IPS DF 4.7 (cell line): ENCODE results near the gene CCL7.

Source experiments
- DNase-seq: peaks from one replicate; pipeline ENCODE4 v3.0.0-alpha.2; 2013; ENCODE audit warnings: low spot score; ENCODE audit errors: extremely low read depth

CCL7 gene

GRCh38 chr17:34285286-34285792, 15.3 kb downstream of the CCL7 start, which contains the start of gene CCL11:
Gene CCL11 (plus strand): TSS chr17:34285742. CDS start chr17:34285809, 67 bp downstream.
- no peak for DNase-seq

DNA sequence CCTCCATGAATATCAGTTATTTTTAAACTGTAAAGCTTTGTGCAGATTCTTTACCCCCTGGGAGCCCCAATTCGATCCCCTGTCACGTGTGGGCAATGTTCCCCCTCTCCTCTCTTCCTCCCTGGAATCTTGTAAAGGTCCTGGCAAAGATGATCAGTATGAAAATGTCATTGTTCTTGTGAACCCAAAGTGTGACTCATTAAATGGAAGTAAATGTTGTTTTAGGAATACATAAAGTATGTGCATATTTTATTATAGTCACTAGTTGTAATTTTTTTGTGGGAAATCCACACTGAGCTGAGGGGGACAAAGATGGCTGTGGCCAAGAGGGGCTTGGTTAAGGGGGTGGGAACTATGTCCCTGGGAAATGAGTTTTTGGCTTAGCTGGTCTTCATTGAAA, 17.9 kb downstream of the CCL7 start:
- DNase-seq: no peak

DNA sequence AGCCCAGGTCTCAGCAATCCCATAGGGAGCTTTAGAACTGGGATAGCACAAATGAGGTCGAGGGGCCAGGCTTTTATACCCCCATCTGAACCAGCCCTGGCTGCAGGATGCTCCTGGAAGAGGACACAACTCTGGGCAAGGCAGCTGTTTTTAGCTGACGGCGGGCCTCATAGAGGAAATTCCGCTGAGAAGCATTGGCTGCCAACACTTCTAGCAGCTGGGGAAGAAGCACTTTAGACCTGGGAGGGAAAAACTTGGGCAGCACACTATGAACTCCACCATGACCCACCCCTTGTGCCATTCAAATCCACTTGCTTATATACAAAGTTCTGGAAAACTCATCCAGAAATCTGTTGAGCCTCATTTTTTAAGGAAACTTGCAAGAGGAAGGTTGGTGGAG, 20.6 kb downstream of the CCL7 start:
- no peak for DNase-seq

DNA sequence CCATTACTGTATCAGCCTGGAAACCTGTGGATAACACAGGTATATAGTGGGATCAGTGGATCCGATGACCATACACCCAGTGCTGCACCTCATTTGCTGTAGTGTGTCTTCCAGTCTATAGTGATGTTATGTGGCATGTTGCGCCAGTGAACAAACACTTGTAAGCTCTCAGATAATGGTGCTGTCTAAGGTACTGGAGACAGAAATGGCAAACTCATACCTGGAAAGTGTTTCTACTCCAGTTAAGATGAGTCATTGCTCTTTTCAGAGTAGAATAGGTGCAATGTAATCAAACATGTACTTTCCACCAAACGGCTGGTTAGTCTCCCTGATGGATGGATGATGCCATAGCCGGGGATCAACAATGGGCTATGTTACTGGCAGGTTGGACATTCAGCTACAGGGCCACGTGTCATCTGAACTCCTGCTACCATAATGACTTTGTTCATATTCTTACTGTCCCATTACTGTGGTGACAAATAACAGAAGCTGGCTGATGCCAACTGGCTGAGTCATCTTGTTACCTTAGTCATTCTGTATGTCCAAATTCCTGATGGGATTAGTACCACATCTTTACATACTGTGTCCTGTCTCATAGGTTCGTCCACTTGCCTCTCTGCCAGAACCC, 21.8 kb downstream of the CCL7 start:
- no peak for DNase-seq

GRCh38 chr17:34299027-34299426, 29.0 kb downstream of the CCL7 start:
- DNase-seq: no peak

DNA sequence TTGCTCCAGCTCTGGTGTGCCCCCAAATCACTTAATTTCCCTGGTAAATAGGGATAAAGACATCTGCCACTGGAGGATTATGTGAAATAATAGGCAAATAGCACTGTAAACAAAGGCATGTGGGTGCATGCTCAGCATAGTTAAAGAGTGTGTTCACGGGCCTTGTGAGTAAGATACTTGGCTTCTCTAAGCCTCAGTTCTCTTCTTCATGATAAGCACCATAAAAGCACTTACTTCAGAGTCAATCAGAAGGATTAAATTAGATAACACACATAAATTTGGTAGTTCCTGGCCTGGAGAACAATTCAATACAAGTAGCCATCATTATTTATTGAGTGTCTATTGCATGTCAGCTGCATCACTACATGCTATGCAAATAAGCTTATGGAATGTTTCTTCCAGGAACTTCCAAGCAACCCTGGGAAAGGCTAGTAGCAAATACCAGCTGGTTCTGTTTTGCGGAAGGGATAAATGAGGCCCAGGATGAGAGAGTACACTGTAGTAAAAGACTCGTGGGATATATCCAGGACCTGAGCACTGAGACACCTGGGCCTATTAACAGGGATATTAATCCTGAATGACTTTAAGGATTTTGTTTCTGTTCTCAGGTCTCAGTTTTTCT, 30.0 kb downstream of the CCL7 start:
- no peak for DNase-seq

GRCh38 chr17:34300652-34301370, 30.8 kb downstream of the CCL7 start:
- no peak for DNase-seq

GRCh38 chr17:34301986-34302385, 32.0 kb downstream of the CCL7 start:
- no peak for DNase-seq

DNA sequence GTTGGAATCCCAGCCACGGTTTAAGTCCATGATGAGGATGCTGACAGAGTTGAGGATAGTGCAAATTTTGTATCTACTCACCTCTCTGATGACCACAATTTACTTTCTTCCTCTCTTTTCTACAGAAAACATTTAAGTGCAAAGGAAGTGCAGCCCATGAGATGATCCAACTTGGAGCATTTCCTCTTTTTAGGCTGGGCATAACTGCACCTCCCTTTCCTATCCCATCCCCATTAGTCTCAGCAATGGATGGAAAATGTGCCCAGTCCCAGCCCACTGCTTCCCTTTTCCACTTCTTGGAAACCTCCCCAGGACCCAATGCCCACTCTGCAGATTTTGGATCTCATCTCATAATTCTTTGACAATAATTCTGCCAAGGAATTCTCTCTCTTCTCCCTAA, 32.6 kb downstream of the CCL7 start:
- no peak for DNase-seq

GRCh38 chr17:34303606-34304005, 33.6 kb downstream of the CCL7 start:
- no peak for DNase-seq

DNA sequence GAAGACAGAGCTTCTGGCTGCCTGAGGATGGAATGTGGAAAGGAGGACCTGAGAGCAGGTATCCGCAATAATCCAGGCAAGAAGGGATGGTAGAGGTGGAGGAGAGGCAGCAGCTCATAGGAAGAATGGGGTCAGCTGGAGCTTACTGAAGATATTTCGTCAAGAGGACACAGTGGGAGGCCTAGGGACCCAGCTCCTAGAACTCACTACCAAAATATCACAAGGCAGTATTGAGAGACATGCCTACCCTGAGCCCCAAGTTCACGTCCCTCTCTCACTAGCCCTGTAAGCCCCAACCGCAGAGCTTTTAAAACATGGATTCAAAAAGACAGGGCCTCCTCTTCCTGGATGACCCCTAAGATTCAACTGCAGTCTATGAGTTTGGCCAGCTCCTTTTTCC, 35.0 kb downstream of the CCL7 start:
- no peak for DNase-seq

DNA sequence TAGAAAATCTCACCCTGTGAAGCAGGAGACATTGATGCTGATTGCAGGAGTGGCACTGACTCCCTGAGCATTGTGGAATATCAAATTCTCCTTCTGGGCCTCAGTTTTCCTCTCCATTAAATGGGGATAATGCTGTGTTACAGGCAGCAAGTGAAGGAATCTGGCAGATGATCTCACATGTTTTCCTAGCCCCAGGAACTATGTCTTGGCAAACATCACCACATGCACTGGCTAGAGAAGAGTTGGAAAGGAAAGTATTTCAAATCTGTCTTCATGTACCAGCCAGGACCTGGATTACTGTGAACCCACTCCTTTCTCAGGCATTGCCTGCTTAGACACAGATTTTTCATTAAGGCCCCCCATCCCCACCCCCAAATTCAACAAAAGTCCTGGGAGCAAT, 35.6 kb downstream of the CCL7 start:
- DNase-seq: no peak

- peak; percentile 33 for DNase-seq
These were observed 36.4 kb downstream of the CCL7 start for GRCh38 chr17:34306466-34306865.

GRCh38 chr17:34307110-34307509, 37.1 kb downstream of the CCL7 start:
- DNase-seq: no peak

GRCh38 chr17:34308371-34308770, 38.4 kb downstream of the CCL7 start:
- DNase-seq: no peak

GRCh38 chr17:34311291-34311690, 41.3 kb downstream of the CCL7 start:
- no peak for DNase-seq

- no peak for DNase-seq
These were observed 42.1 kb downstream of the CCL7 start for GRCh38 chr17:34312080-34312479.

- no peak for DNase-seq
These were observed 43.1 kb downstream of the CCL7 start for GRCh38 chr17:34313164-34313563.

GRCh38 chr17:34314279-34314678, 44.3 kb downstream of the CCL7 start:
- DNase-seq: no peak

- peak; percentile 11 for DNase-seq
These were observed 48.5 kb downstream of the CCL7 start for GRCh38 chr17:34318474-34318873.

DNA sequence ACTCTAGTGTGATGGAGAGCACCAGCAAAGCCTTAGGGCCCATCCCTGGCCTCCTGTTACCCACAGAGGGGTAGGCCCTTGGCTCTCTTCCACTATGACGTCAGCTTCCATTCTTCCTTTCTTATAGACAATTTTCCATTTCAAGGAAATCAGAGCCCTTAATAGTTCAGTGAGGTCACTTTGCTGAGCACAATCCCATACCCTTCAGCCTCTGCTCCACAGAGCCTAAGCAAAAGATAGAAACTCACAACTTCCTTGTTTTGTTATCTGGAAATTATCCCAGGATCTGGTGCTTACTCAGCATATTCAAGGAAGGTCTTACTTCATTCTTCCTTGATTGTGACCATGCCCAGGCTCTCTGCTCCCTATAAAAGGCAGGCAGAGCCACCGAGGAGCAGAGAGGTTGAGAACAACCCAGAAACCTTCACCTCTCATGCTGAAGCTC, 49.0 kb downstream of the CCL7 start, which contains the start of gene CCL8:
TSS of gene CCL8 (plus strand) at position 397 of the 445 bp plus-strand sequence. CDS start 67 bp downstream, outside the sequence.
- no peak for DNase-seq
